ENCODE data around the gene ERCC6.

The ERCC6 gene

DNA sequence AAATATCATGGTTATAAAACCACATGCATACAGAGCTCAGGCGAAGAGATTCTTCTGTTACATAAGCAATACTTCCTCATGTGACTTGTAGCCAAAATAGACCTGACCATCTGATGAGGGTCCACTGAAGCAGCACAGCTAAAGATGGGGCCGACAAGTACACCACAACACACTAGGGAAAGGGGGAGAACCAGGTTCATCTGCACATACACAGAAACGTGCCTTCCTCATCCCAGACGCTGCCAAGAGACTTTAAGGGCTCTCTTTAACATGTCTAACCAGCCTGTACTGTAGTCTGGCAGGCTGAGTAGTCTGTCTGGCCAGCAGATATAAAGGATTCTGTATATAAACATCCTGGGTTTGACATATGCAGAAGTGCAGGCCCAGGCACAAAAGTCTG lies 30.3 kb downstream of the ERCC6 start:
- DNase-seq (ENCODE audit: low read depth): no peak
- TF ChIP-seq, protein P1, sequence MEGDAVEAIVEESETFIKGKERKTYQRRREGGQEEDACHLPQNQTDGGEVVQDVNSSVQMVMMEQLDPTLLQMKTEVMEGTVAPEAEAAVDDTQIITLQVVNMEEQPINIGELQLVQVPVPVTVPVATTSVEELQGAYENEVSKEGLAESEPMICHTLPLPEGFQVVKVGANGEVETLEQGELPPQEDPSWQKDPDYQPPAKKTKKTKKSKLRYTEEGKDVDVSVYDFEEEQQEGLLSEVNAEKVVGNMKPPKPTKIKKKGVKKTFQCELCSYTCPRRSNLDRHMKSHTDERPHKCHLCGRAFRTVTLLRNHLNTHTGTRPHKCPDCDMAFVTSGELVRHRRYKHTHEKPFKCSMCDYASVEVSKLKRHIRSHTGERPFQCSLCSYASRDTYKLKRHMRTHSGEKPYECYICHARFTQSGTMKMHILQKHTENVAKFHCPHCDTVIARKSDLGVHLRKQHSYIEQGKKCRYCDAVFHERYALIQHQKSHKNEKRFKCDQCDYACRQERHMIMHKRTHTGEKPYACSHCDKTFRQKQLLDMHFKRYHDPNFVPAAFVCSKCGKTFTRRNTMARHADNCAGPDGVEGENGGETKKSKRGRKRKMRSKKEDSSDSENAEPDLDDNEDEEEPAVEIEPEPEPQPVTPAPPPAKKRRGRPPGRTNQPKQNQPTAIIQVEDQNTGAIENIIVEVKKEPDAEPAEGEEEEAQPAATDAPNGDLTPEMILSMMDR (IDR thresholded peaks at IDR 0.05; ENCODE audit: low read depth, low read length): no peak
- no peak for TF ChIP-seq POLR2A (IDR thresholded peaks at IDR 0.05; ENCODE audit: extremely low read depth, insufficient read length)
- TF ChIP-seq, protein P2, sequence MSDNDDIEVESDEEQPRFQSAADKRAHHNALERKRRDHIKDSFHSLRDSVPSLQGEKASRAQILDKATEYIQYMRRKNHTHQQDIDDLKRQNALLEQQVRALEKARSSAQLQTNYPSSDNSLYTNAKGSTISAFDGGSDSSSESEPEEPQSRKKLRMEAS (IDR thresholded peaks at IDR 0.05; ENCODE audit: low read depth, low read length): no peak
- TF ChIP-seq MYC (IDR thresholded peaks at IDR 0.05; ENCODE audit: low read depth, low read length): no peak
- no peak overlapping the region for H3K4me3 ChIP-seq (ENCODE audit: low read depth, low read length)

DNA sequence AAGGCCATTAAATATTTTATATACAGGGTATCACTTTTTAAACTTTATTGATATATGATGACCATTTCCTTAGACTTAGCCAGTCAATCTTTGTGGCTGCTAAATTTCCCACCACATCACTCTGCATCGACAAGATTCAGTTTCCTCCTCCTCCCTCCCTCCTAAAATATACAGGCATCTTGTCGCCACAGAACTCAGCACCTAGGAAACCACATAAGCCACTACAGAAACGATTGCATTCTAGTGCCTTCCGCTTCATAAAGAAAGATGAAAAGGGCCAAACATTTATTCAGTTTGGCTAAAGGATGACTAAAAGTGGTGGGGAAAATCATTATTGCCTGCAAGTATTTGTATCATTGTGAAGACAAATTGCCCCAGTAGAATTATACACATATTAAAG lies 30.7 kb downstream of the ERCC6 start:
- DNase-seq (ENCODE audit: low read depth): no peak
- TF ChIP-seq MYC (IDR thresholded peaks at IDR 0.05; ENCODE audit: low read depth, low read length): no peak
- TF ChIP-seq, protein P2 (IDR thresholded peaks at IDR 0.05; ENCODE audit: low read depth, low read length): no peak
- TF ChIP-seq POLR2A (IDR thresholded peaks at IDR 0.05; ENCODE audit: extremely low read depth, insufficient read length): no peak
- TF ChIP-seq, protein P1 (IDR thresholded peaks at IDR 0.05; ENCODE audit: low read depth, low read length): no peak

DNA sequence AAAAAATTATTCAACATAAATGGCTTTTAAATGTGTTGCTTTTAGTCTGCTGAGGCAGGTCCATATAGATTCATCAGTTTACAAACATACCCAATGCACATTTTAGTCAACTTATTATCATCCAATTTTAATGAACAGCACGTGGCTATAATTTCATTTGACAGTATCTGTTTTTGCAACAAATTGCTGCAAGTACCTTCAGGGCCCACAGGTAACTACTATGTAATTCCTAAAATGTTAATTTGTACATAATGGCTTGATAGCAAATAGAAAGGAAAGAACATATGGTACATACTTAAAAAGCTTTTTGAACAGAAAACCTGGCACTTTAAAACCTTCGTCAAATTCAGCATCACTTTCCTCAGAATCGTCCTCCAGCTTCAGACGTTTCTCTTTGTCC lies 33.3 kb downstream of the ERCC6 start:
- no peak for DNase-seq (ENCODE audit: low read depth)
- TF ChIP-seq POLR2A (IDR thresholded peaks at IDR 0.05; ENCODE audit: extremely low read depth, insufficient read length) (no peak), MYC (IDR thresholded peaks at IDR 0.05; ENCODE audit: low read depth, low read length) (no peak)
- TF ChIP-seq, protein P1 (IDR thresholded peaks at IDR 0.05; ENCODE audit: low read depth, low read length): no peak
- TF ChIP-seq, protein P2 (IDR thresholded peaks at IDR 0.05; ENCODE audit: low read depth, low read length): no peak
- no peak overlapping the region for H3K4me3 ChIP-seq (ENCODE audit: low read depth, low read length)

More for the DNA sequence above, 30.7 kb downstream of the ERCC6 start:
- H3K4me3 ChIP-seq (ENCODE audit: low read depth, low read length): no peak overlapping the region

DNA sequence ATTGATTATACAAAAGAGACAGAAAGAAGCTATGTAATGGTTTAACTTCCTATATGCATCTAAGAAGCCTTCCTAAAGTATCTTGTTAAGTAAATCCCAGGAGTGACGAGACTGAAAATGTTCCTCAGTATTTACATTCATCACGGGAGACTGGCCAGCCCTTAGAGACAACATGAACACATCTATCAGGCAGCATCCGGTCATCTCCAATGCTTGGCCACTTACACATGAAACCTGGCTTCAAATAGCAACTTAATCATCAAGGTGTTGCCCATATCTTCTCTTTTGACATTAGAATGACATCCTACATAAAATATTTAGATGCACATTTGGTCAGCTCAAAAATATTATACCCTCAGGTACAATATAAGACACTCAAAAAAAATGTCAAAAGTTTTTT lies 33.8 kb downstream of the ERCC6 start:
- TF ChIP-seq POLR2A (IDR thresholded peaks at IDR 0.05; ENCODE audit: extremely low read depth, insufficient read length) (no peak), MYC (IDR thresholded peaks at IDR 0.05; ENCODE audit: low read depth, low read length) (no peak)
- TF ChIP-seq, protein P1 (IDR thresholded peaks at IDR 0.05; ENCODE audit: low read depth, low read length): no peak
- TF ChIP-seq, protein P2 (IDR thresholded peaks at IDR 0.05; ENCODE audit: low read depth, low read length): no peak
- H3K4me3 ChIP-seq (ENCODE audit: low read depth, low read length): no peak overlapping the region
- DNase-seq (ENCODE audit: low read depth): no peak

DNA sequence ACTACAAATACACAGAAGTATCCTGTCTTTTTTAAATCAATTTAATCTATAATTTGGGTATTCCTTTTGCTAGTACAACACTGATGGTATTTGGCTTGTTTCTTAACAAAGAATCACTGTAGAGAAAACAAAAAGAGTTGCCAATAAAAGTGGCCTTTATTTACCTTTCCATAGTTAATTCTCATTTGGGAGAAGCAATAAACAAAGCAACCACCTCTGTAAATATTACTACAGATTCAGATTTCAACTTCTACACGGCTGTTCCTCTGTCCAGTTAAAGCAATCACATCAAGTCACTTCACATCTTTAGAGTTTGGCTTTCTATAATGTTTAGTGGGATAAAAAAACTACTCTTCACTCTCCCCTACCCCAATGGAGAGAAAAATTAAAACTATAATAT lies 34.4 kb downstream of the ERCC6 start:
- TF ChIP-seq, protein P2 (IDR thresholded peaks at IDR 0.05; ENCODE audit: low read depth, low read length): no peak
- TF ChIP-seq MYC (IDR thresholded peaks at IDR 0.05; ENCODE audit: low read depth, low read length) (no peak), POLR2A (IDR thresholded peaks at IDR 0.05; ENCODE audit: extremely low read depth, insufficient read length) (no peak)
- TF ChIP-seq, protein P1 (IDR thresholded peaks at IDR 0.05; ENCODE audit: low read depth, low read length): no peak
- H3K4me3 ChIP-seq (ENCODE audit: low read depth, low read length): no peak overlapping the region
- no peak for DNase-seq (ENCODE audit: low read depth)

DNA sequence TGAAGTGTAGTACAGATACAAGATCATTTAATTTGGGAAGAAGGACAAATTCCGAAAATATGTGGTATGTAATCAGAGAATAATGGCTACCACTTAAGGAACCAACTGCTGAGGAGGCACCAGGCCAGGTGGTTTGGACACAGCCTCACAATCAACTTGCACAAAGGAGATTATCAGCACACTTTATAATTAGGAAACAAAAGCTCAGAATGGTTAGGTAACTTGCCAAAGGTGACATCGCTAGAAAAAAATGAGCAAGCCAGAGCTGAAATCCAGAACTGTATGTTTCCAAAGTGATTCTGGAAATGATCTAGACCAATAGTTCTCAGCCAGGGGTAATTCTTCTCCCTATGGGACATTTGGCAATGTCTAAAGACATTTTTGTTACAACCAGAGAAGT lies 36.6 kb downstream of the ERCC6 start:
- no peak overlapping the region for H3K4me3 ChIP-seq (ENCODE audit: low read depth, low read length)
- TF ChIP-seq POLR2A (IDR thresholded peaks at IDR 0.05; ENCODE audit: extremely low read depth, insufficient read length): no peak
- TF ChIP-seq MYC (IDR thresholded peaks at IDR 0.05; ENCODE audit: low read depth, low read length): no peak
- TF ChIP-seq, protein P2 (IDR thresholded peaks at IDR 0.05; ENCODE audit: low read depth, low read length): no peak
- TF ChIP-seq, protein P1 (IDR thresholded peaks at IDR 0.05; ENCODE audit: low read depth, low read length): no peak
- DNase-seq (ENCODE audit: low read depth): no peak
